ENCODE data around the gene TPBG.

TPBG gene

GRCh38 chr6:82337688-82338257, 25.8 kb upstream of the TPBG start:
- no peak for TF ChIP-seq CTCF (IDR thresholded peaks at IDR 0.05)
- no peak overlapping the region for H3K4me3 ChIP-seq
- H3K27ac ChIP-seq, result no peak overlapping the region
- no peak for DNase-seq (ENCODE audit: low spot score)

- Histone ChIP-seq H3K4me3 (no peak overlapping the region), H3K27ac (no peak overlapping the region)
- no peak for DNase-seq (ENCODE audit: low spot score)
- TF ChIP-seq CTCF (IDR thresholded peaks at IDR 0.05), result no peak
These were observed 15.5 kb upstream of the TPBG start for GRCh38 chr6:82348130-82348529.

GRCh38 chr6:82353848-82354247, 9.8 kb upstream of the TPBG start:
- TF ChIP-seq CTCF (IDR thresholded peaks at IDR 0.05), result no peak
- no peak for DNase-seq (ENCODE audit: low spot score)
- Histone ChIP-seq H3K4me3 (no peak overlapping the region), H3K27ac (no peak overlapping the region)

GRCh38 chr6:82360552-82360951, 3.1 kb upstream of the TPBG start:
- H3K4me3 ChIP-seq, result no peak overlapping the region
- no peak for DNase-seq (ENCODE audit: low spot score)
- TF ChIP-seq CTCF (IDR thresholded peaks at IDR 0.05), result no peak
- H3K27ac ChIP-seq, result no peak overlapping the region

- no peak overlapping the region for H3K27ac ChIP-seq
- H3K4me3 ChIP-seq, result no peak overlapping the region
- DNase-seq (ENCODE audit: low spot score), result no peak
- no peak for TF ChIP-seq CTCF (IDR thresholded peaks at IDR 0.05)
These were observed 2.0 kb upstream of the TPBG start for GRCh38 chr6:82361631-82362030.

- TF ChIP-seq CTCF (IDR thresholded peaks at IDR 0.05), result no peak
- Histone ChIP-seq H3K4me3 (no peak overlapping the region), H3K27ac (no peak overlapping the region)
- no peak for DNase-seq (ENCODE audit: low spot score)
These were observed 1.5 kb upstream of the TPBG start for GRCh38 chr6:82362144-82362543.

GRCh38 chr6:82362878-82363427, 664 bp upstream of the TPBG start:
- Histone ChIP-seq H3K27ac (peak overlapping the region in 1 of 2 donors; percentile 81), H3K4me3 (peak overlapping the region; percentile 81)
- DNase-seq (ENCODE audit: low spot score), result no peak
- TF ChIP-seq CTCF (IDR thresholded peaks at IDR 0.05), result no peak
